ENCODE data around the gene PRKN. TPM values are rescaled to one million over a fixed set of nuclear protein-coding genes. Genes with fewer than 3 reads are reported as not detected.

Gene PRKN
- total and polyA plus RNA-seq, 2 experiments from 2014 or later, result 0.10 to 0.84 TPM

GRCh38 chr6:161355696-161356095 is 1371.9 kb downstream of the PRKN start:
- H3F3A ChIP-seq (replicated peaks; ENCODE audit: low read depth), result no peaks in the 10 kb centered on the region
- no peak overlapping the region for H2AFZ ChIP-seq
- TF ChIP-seq ZNF114 (CRISPR knock-in tag; IDR thresholded peaks at IDR 0.05) (no peak), ETS1 (IDR thresholded peaks at IDR 0.05) (no peak), ZNF462 (CRISPR knock-in tag; IDR thresholded peaks at IDR 0.05) (no peak), ZNF331 (CRISPR knock-in tag; IDR thresholded peaks at IDR 0.05; ENCODE audit: low read depth) (no peak), EZH2phosphoT487 (IDR thresholded peaks at IDR 0.05; ENCODE audit: unreplicated experiment) (no peak), POLR2AphosphoS5 (IDR thresholded peaks at IDR 0.05; ENCODE audit: low read depth) (no peak), NANOG (IDR thresholded peaks at IDR 0.05; ENCODE audit: borderline replicate concordance) (no peak), REST (IDR thresholded peaks at IDR 0.05; ENCODE audit: unreplicated experiment) (no peak), JUNB (IDR thresholded peaks at IDR 0.05; ENCODE audit: unreplicated experiment) (no peak), EZH2 (IDR thresholded peaks at IDR 0.05; ENCODE audit: low read depth, unreplicated experiment) (no peak), CREB1 (CRISPR knock-in tag; IDR thresholded peaks at IDR 0.05; ENCODE audit: low read depth) (no peak), STAT1 (IDR thresholded peaks at IDR 0.05; ENCODE audit: unreplicated experiment) (no peak), CTCF (conservative IDR thresholded peaks at IDR 0.05; ENCODE audit: low read depth in 2 of 2) (no peak)
- no peaks in the 10 kb centered on the region for H3K36me3 ChIP-seq (ENCODE audit: insufficient read depth)
- H3K27me3 ChIP-seq (ENCODE audit: insufficient read depth), result no peaks in the 10 kb centered on the region
- H3K27me3 Mint-ChIP-seq (ENCODE audit: insufficient read depth, low read depth, poor library complexity), result peaks cover 10% of the 10 kb centered on the region
- H3K27ac Mint-ChIP-seq, result no peak overlapping the region
- H3K4me3 ChIP-seq, result no peak overlapping the region
- no peak overlapping the region for H3K4me2 ChIP-seq
- no peaks in the 10 kb centered on the region for H3K9me2 ChIP-seq (ENCODE audit: insufficient read depth)
- H4K20me1 ChIP-seq (replicated peaks; ENCODE audit: insufficient read depth), result no peaks in the 10 kb centered on the region
- no peaks in the 10 kb centered on the region for H3K9me3 Mint-ChIP-seq
- no peaks in the 10 kb centered on the region for H3K36me3 Mint-ChIP-seq (ENCODE audit: low read depth)
- H3K27ac ChIP-seq (ENCODE audit: low read depth), result no peak overlapping the region
- H3K4me1 Mint-ChIP-seq, result peaks cover 21% of the 10 kb centered on the region
- H3K4me1 ChIP-seq (ENCODE audit: insufficient read depth), result 0 out of 2 replicates have a peak, but pooled peaks cover 5% of the 10 kb centered on the region
- no peak overlapping the region for H3K4me3 Mint-ChIP-seq
- H3K79me2 ChIP-seq (replicated peaks; ENCODE audit: insufficient read depth), result no peaks in the 10 kb centered on the region
- no peak for ATAC-seq
- no peak for DNase-seq (ENCODE audit: low spot score)

Data from GM23338 (cell line).